8988T (cell line): ENCODE results near the gene DYNC2I2.
"Not testable (repeated sequence)": the region's sequence is repeated elsewhere in the genome, so short reads cannot be mapped to it uniquely, and the experiment has no call there.

ENCODE experiments used
- DNase-seq: peaks from one replicate; pipeline ENCODE4 v3.0.0; 2011

DYNC2I2 gene

DNA sequence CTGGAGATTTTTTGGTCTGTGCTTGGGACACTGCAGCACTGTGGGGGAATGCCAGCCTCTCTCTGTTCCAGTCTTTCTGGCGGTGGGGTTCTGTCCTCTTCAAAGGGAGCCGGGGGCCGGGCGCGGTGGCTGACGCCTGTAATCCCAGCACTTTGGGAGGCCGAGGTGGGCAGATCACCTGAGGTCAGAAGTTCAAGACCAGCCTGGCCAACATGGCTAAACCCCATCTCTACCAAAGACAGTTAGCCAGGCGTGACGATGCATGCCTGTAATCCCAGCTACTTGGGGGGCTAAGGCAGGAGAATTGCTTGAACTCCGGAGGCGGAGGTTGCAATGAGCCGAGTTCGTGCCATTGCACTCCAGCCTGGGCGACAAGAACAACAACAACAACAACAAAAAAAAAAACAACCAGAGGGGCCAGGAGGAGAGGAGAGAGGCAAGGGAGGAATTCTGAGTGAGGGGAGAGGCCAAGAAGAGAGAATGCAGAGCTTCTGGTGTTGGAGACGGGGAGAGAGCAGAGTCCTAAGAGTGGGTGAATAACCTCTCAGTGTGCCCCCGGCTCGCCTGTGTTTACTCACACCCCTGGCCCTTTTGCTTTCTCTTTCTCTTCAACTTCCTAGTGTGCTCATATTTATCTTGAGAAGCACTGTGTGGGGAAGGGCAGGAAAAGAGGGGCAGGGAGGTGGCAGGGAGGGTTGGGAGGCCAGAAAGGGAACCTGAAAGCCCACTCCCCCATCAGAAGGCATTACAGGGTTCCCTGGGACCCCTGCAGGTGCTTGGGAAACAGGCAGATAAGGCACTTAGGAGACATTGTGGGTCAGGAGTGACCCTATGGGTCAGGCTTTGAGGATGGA is 29.2 kb upstream of the DYNC2I2 start:
- DNase-seq = no peak

DNA sequence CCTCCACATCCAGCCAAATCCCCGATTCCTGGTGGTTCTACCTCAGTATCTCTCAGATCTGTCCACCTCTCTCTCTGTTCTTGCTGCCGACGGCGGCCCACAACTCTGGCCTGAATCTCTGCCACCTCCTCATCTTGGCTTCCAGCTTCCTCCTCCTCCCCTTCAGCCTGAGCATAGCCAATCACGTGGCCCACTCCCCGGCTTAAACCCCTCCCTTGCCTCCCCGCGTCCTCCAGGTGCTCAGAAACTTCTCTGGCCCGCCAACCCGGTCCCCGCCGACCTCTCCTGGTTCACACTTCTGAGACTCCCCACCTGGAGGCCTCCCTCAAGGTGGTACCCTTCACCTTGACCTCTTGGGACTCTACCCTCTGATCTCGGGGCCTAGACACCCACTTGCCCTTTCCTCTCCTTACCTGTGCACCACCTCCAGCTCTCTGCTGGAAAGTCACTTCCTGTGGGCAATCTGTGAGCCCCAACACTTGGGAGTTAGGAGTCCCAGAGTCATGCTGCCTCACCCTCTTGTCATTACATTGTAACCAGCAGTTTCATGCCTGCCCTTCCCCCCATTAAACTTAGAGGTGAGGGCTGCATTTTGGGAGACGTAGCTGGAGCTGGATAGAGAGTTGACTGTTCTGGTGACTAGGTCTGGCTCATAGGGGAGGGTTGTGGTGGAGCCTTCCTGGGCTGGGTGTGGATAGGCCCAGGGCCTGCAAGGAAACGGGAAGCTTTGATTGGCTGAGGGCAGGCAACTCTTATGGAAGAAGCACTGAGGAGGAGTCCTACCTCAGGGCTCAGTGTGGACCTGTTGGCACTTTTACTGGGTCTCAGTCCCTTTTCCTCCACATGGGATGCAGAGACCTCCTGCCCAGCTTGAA is 27.9 kb upstream of the DYNC2I2 start:
- DNase-seq = peak; percentile 76

GRCh38 chr9:128684065-128684324 is 27.3 kb upstream of the DYNC2I2 start:
- DNase-seq = no peak

DNA sequence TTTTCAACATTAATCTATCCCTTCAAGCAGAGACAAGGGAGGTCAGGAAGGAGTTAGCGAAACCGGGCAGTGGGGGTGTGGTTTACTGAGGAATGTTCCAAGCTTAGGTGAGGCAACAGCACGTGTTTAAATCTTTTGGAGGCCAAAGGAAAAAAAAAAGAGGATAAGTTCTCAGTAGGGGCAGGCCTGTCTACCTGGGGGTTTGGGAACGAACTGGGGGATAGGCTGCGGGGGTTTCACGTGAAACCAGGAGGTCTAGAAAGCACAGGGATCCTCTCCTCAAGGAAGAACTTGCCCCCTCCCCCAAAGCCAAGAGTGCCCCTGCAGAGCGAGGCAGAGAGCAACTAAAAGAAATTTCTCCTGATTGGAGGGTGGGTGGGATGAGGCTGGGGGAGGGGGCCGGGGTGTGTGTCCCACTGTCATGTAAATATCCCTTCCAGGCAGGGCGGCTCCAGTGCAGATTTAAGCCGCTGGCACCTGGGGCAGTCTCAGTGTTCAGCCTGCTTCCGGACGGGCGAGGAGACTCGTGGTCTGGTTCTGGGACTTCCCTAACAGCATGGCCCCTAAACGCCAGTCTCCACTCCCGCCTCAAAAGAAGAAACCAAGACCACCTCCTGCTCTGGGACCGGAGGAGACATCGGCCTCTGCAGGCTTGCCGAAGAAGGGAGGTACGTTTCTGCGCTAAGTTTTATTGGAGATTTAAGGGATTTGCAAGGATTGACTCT is 26.9 kb upstream of the DYNC2I2 start:
- DNase-seq = no peak

- no peak for DNase-seq
Observed at GRCh38 chr9:128677794-128678193, 21.1 kb upstream of the DYNC2I2 start.

GRCh38 chr9:128675382-128675781 is 18.7 kb upstream of the DYNC2I2 start:
- no peak for DNase-seq

DNA sequence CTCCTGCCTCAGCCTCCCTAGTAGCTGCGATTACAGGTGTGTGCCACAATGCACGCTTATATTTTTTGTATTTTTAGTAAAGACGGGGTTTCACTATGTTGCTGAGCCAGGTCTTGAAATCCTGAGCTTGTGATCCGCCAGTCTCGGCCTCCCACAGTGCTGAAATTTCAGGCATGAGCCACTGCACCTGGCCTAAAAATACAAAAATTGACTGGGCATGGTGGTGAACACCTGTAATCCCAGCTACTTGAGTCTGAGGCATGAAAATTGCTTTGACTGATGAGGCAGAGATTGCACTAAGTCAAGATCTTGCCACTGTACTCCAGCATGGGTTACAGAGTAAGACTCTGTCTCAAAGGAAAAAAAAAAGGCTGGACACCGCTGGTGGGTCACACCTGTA is 13.1 kb upstream of the DYNC2I2 start:
- no peak for DNase-seq

GRCh38 chr9:128666481-128666941 is 9.9 kb upstream of the DYNC2I2 start:
- not testable (repeated sequence) for DNase-seq

DNA sequence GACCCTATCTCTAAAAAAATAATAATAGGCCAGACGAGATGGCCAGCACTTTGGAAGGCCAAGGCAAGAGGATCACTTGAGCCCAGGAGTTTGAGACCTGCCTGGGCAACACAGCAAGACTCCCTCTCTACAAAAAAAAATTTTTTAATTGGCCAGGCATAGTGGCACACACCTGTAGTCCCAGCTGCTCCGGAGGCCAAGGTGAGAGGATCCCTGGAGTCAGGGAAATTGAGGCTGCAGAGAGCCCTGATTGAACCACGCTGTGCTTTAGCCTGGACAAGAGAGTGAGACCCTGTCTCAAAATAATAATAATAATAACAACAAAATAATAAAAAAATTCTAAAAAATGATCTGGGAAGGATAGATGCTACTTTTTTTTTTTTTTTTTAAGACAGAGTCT is 1.1 kb upstream of the DYNC2I2 start:
- DNase-seq = no peak

DNA sequence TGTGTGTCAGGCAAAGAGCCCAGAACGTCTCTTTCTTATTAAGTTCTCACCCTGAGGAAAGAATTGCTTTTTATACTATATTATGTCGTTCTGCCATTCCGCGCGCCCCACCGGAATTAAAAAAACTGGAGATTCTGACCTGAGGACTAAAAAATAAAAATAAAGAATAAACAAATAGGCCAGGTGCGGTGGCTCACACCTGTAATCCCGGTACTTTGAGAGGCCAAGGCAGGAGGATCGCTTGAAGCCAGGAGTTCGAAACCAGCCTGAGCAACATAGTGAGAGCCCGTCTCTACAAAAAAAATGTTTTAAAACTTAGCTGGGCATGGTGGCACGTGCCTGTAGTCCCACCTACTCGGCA is 677 bp upstream of the DYNC2I2 start:
- no peak for DNase-seq

- no peak for DNase-seq
Observed at GRCh38 chr9:128654481-128654880, 2.2 kb downstream of the DYNC2I2 start.

DNA sequence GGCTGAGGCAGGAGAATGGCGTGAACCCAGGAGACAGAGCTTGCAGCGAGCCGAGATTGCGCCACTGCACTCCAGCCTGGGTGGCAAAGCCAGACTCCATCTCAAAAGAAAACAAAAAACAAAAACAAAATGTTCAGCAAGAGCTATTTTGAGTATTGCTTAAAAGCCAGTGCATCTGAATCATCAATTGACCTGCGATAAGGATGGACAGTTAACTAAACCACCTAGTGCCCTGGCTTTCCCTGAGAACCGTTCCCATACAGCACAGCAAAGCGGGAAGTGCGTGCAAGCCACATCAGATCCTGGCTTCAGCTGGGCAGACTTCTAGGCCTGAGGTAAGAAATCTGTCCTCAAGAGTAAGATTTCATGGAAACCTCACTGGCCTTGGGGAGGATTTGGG is 2.7 kb downstream of the DYNC2I2 start:
- no peak for DNase-seq

- DNase-seq = no peak
Observed at GRCh38 chr9:128651798-128652197, 4.8 kb downstream of the DYNC2I2 start.

GRCh38 chr9:128648206-128648605 is 8.4 kb downstream of the DYNC2I2 start:
- peak; percentile 44 for DNase-seq

GRCh38 chr9:128643519-128644300 is 12.9 kb downstream of the DYNC2I2 start:
- DNase-seq = no peak

GRCh38 chr9:128642675-128643245 is 13.9 kb downstream of the DYNC2I2 start:
- no peak for DNase-seq

- DNase-seq = no peak
Observed at GRCh38 chr9:128640603-128641002, 16.0 kb downstream of the DYNC2I2 start.

DNA sequence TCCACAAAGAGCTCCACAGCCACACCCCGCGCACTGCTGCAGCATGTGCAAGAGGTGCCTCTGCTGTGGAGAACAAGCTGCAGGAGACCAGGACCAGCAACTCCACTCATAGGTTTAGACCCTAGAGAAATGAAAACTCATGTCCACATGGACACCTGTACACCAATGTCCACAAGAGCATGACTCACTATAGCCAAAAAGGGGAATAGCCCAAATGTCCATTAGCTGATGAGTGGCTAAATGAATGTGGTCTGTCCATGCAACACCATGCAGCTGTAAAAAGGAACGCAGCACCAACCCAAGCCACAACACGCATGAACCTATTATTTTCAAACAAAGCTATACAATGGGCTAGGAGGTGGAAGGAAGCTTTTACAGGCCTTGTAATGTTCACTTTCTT is 18.1 kb downstream of the DYNC2I2 start:
- DNase-seq = no peak

DNA sequence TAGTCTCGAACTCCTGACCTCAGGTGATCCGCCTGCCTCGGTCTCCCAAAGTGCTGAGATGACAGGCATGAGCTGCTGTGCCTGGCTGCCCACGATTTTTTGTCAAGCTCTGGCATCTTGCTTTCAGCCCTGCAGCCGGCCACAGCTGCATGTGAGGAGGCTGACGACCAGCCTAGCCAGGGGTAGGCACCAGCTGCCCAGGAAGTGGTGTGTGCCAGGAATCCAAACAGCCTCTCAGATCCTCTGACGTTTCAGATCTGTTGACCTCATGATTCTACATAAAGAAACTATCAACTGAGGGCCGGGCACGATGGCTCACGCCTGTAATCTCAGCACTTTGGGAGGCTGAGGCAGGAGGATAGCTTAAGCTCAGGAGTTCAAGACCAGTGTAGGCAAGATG is 19.0 kb downstream of the DYNC2I2 start:
- DNase-seq = no peak

DNA sequence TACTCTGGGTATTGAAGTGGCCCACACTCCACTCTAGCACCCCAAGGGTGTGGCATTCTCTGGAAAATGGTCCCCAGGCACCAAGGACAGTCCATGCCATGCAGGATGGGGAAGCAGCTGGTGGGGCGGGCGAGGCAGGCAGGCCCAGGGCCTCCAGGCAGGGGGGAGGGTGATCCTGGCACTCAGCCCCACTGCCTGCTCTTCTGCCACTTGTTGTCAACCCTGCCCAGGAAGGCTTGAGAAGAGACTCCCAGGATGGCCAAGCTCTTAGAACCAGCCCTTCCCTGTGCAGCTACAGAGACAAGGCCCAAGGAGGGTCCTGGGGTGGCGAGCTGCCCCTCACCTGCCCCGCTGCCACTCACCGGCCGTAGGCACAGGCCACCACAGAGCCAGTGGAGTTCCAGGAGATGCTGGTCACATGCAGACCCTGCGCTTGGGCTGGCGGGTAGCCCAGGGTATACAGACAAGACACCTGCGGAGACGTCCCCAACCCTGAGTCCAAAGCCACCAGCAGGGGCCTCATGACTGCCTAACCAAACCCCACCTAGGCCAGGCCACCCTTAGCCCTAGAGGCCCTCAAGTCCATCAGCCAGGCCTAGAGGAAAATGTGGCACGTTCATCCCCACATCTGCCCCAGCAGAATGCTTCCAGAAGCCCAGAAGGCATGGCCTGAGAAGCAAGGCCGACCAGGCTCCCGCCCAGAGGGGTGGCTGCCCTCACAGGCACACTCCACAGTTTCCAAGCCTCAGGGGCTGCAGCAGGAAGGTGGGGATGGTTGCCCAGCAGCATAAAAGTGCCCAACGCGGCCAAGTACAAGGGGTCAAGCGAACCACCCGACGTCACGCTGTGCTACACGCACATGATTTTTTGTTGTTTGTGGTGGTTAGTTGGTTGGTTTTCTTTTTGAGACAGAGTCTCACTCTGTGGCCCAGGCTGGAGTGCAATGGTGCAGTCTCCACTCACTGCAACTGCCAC is 19.8 kb downstream of the DYNC2I2 start:
- no peak for DNase-seq

DNA sequence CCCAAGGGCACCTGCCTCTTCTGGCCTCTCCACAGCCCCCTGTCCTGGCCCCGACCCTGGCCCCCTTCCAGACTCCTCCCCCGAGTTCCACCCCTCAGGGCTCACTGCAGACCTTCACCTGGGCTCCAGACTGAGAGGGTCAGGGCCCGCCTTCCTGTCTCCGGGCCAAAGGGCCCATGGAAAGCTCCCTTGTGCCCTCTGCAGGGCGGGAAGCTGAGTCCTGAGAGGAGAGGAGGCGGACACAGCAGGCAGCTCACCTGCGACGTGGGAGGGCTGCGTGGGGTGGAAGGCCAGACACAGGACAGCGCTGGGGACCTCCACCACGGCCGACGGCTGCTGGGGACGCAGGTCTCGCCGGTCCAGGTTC is 20.6 kb downstream of the DYNC2I2 start:
- no peak for DNase-seq
